NCI-H128 (cell line): Measurements from ENCODE around the gene CDC45.

ENCODE experiments used
- DNase-seq: peaks from one replicate; lab custom pipeline; 2025; ENCODE audit not compliant: unreplicated experiment; lab: John Stamatoyannopoulos, UW

Gene CDC45

GRCh38 chr22:19467912-19468311, 11.8 kb upstream of the CDC45 start:
- no peak for DNase-seq

GRCh38 chr22:19469421-19469820, 10.3 kb upstream of the CDC45 start:
- no peak for DNase-seq

GRCh38 chr22:19470010-19470409, 9.7 kb upstream of the CDC45 start:
- DNase-seq: no peak

- DNase-seq: no peak
Observed at GRCh38 chr22:19471572-19471971, 8.1 kb upstream of the CDC45 start.

- no peak for DNase-seq
Observed at GRCh38 chr22:19472233-19472632, 7.5 kb upstream of the CDC45 start.

- DNase-seq: no peak
Observed at GRCh38 chr22:19473578-19473977, 6.1 kb upstream of the CDC45 start.

- DNase-seq: no peak
Observed at GRCh38 chr22:19476023-19476422, 3.7 kb upstream of the CDC45 start.

- DNase-seq: no peak
Observed at GRCh38 chr22:19477321-19478044, 2.2 kb upstream of the CDC45 start.

GRCh38 chr22:19478045-19478900, 1.4 kb upstream of the CDC45 start:
- no peak for DNase-seq

- DNase-seq: peak; percentile 60
Observed at GRCh38 chr22:19478901-19479354, 792 bp upstream of the CDC45 start, which contains the start of gene UFD1. Gene UFD1, minus strand, starts transcription at chr22:19479193. Its CDS starts 108 bp downstream, at chr22:19479085.

- no peak for DNase-seq
Observed at GRCh38 chr22:19480173-19480568, 451 bp downstream of the CDC45 start.

GRCh38 chr22:19480789-19481188, 1.1 kb downstream of the CDC45 start:
- DNase-seq: no peak

- DNase-seq: no peak
Observed at GRCh38 chr22:19482297-19482696, 2.6 kb downstream of the CDC45 start.

- no peak for DNase-seq
Observed at GRCh38 chr22:19483481-19484244, 3.9 kb downstream of the CDC45 start.

- no peak for DNase-seq
Observed at GRCh38 chr22:19488285-19488684, 8.6 kb downstream of the CDC45 start.

- DNase-seq: no peak
Observed at GRCh38 chr22:19488884-19489843, 9.4 kb downstream of the CDC45 start.

GRCh38 chr22:19490628-19491230, 11.0 kb downstream of the CDC45 start:
- no peak for DNase-seq

- no peak for DNase-seq
Observed at GRCh38 chr22:19492504-19493174, 12.9 kb downstream of the CDC45 start.

- no peak for DNase-seq
Observed at GRCh38 chr22:19494001-19494560, 14.4 kb downstream of the CDC45 start.
